ENCODE data around the gene CFAP157.
A peak's percentile ranks its signal among the peaks of the same experiment; 100 is the strongest.
"Not testable (repeated sequence)": the region's sequence is repeated elsewhere in the genome, so short reads cannot be mapped to it uniquely, and the experiment has no call there.

Gene CFAP157

GRCh38 chr9:127735530-127736185, 28.9 kb downstream of the CFAP157 start:
- DNase-seq (ENCODE audit: low spot score): no peak

GRCh38 chr9:127738666-127739065, 31.9 kb downstream of the CFAP157 start:
- no peak for DNase-seq (ENCODE audit: low spot score)

GRCh38 chr9:127739614-127740330, 33.0 kb downstream of the CFAP157 start:
- DNase-seq (ENCODE audit: low spot score): no peak

GRCh38 chr9:127741831-127742434, 35.1 kb downstream of the CFAP157 start:
- DNase-seq (ENCODE audit: low spot score): peak; percentile 55

- peak; percentile 94 for DNase-seq (ENCODE audit: low spot score)
Observed at GRCh38 chr9:127742435-127743088, 35.8 kb downstream of the CFAP157 start.

- DNase-seq (ENCODE audit: low spot score): no peak
Observed at GRCh38 chr9:127744398-127745110, 37.8 kb downstream of the CFAP157 start.

- DNase-seq (ENCODE audit: low spot score): no peak
Observed at GRCh38 chr9:127746959-127747569, 40.3 kb downstream of the CFAP157 start.

GRCh38 chr9:127749090-127749787, 42.5 kb downstream of the CFAP157 start:
- DNase-seq (ENCODE audit: low spot score): no peak

GRCh38 chr9:127751269-127752054, 44.7 kb downstream of the CFAP157 start:
- DNase-seq (ENCODE audit: low spot score): peak; percentile 51

- no peak for DNase-seq (ENCODE audit: low spot score)
Observed at GRCh38 chr9:127753148-127753547, 46.4 kb downstream of the CFAP157 start.

GRCh38 chr9:127753622-127754021, 46.8 kb downstream of the CFAP157 start:
- DNase-seq (ENCODE audit: low spot score): no peak

GRCh38 chr9:127754099-127755060, 47.6 kb downstream of the CFAP157 start:
- peak; percentile 77 for DNase-seq (ENCODE audit: low spot score)

- no peak for DNase-seq (ENCODE audit: low spot score)
Observed at GRCh38 chr9:127755061-127756060, 48.6 kb downstream of the CFAP157 start.

GRCh38 chr9:127756233-127756632, 49.4 kb downstream of the CFAP157 start:
- no peak for DNase-seq (ENCODE audit: low spot score)

GRCh38 chr9:127756776-127757175, 50.0 kb downstream of the CFAP157 start:
- not testable (repeated sequence) for DNase-seq (ENCODE audit: low spot score)

GRCh38 chr9:127758843-127759242, 52.1 kb downstream of the CFAP157 start:
- DNase-seq (ENCODE audit: low spot score): no peak

- no peak for DNase-seq (ENCODE audit: low spot score)
Observed at GRCh38 chr9:127761061-127761460, 54.3 kb downstream of the CFAP157 start.

- no peak for DNase-seq (ENCODE audit: low spot score)
Observed at GRCh38 chr9:127761491-127761956, 54.7 kb downstream of the CFAP157 start.
